GM12891 (cell line): ENCODE results near the gene ACSS1.

Experiments
- DNase-seq: peaks from one replicate; pipeline ENCODE4 v3.0.0; 2011; ENCODE audit warnings: low spot score; ENCODE audit not compliant: insufficient read length
- FAIRE-seq: peaks from 2 replicates; lab custom pipeline; 2011; peaks lifted over from hg19 to GRCh38; lab: Jason Lieb, UNC
- PAX5 ChIP-seq: IDR thresholded peaks from 2 replicates; pipeline ENCODE4 v1.6.1; 2011; ENCODE audit warnings: low read length, moderate library complexity, mild to moderate bottlenecking; ENCODE audit not compliant: insufficient read depth, severe bottlenecking
- POLR2A ChIP-seq: IDR thresholded peaks from 2 replicates; pipeline ENCODE4 v1.6.1; 2011; ENCODE audit warnings: low read depth, low read length, control low read depth
- POLR2AphosphoS5 ChIP-seq: IDR thresholded peaks from 2 replicates; pipeline ENCODE4 v1.6.1; 2011; ENCODE audit warnings: low read depth, low read length, control low read depth
- POU2F2 ChIP-seq: IDR thresholded peaks from 2 replicates; pipeline ENCODE4 v1.6.1; 2011; ENCODE audit warnings: low read depth, mild to moderate bottlenecking, control low read depth, low read length, moderate library complexity
- SPI1 ChIP-seq: IDR thresholded peaks from 2 replicates; pipeline ENCODE4 v1.6.1; 2011; ENCODE audit warnings: low read depth, low read length, control low read depth
- TAF1 ChIP-seq: IDR thresholded peaks from 2 replicates; pipeline ENCODE4 v1.6.1; 2011; ENCODE audit warnings: low read depth, low read length, control low read depth

Gene ACSS1

GRCh38 chr20:25088267-25088666 lies 30.3 kb upstream of the ACSS1 start:
- no peak for DNase-seq
- FAIRE-seq = no peak
- no peak for TF ChIP-seq SPI1
- no peak for TF ChIP-seq PAX5

DNA sequence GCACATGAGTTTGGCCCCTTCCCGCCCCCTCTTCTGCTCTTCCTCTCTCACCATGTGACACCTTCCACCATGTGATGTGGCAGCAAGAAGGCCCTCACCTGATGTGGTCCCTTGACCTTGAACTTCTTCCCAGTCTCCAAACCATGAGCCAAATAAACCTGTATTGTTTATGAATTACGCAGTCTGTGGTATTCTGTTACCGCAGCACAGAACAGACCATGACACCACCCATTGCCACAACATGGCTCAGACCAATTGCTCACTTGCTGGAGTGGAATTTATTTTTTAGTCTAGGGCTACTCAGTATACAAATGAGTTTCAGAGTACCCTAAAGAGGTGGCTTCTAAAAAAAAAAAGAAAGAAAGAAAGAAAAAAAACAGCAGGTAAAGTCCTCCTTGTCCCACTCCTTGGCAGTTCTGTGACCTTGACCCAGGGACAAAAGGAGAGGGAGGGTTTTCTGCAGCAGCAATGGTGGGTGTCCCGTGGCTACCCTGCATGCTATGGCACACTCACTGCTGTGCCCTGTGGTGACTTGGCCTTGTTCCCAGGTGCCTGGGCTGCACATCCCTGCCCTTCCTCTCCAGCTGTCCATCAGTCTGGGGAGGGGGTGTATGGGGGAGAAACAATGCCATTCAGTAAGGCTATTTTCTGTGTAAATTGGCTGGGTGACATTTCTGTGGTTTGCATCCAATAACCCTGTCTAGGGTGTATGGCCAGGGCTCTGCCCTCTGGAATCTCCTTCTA lies 29.4 kb upstream of the ACSS1 start:
- FAIRE-seq = no peak
- TF ChIP-seq SPI1 (no peak), TAF1 (no peak), POLR2A (no peak), POU2F2 (no peak), PAX5 (no peak), POLR2AphosphoS5 (no peak)

DNA sequence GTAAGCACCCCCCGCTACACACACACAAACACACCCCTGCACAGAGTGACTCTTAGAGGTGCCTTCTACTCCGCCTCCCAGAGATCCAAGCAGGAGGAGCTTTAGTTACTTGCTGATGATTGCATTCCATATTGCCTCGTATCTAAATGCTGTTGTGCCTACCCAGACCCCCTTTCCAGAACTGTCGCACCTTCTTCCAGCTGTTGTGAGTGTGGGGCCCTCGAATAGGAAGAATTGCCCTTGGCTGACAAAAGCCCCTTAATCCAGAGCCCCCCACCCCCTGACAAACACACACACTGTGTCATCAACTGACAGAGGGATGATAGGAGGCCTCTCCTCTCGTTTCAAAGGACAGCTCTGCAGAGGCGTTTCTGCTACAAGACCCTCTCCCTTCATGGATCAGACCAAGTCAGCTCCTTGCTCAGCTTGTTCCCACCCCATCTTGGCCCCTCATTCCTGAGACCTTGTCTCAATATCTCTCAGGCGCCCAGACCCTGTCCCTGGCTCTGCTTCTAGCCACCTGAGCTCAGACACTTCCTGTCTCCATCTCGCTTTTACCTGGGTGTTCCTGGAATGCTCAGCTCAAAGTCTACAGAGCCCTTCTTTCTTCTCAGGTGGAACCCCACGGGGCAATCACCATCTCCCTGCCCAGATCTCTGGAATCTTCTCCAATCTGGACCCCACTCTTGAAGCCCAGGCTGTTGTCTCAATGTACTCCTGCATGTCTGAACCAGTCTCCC lies 28.0 kb upstream of the ACSS1 start:
- TF ChIP-seq POLR2AphosphoS5 (no peak), PAX5 (no peak)
- FAIRE-seq (no peak), DNase-seq (no peak)

More for the DNA sequence above, 29.4 kb upstream of the ACSS1 start:
- DNase-seq = no peak

GRCh38 chr20:25084626-25085187 lies 26.8 kb upstream of the ACSS1 start:
- DNase-seq = no peak
- no peak for TF ChIP-seq POLR2AphosphoS5
- TF ChIP-seq POU2F2 = no peak
- TF ChIP-seq PAX5 = no peak
- TF ChIP-seq SPI1 = no peak
- no peak for TF ChIP-seq POLR2A
- TF ChIP-seq TAF1 = no peak
- FAIRE-seq = no peak

- DNase-seq (no peak), FAIRE-seq (no peak)
- TF ChIP-seq POLR2A (no peak), SPI1 (no peak), TAF1 (no peak), POU2F2 (no peak), POLR2AphosphoS5 (no peak), PAX5 (no peak)
Measured at GRCh38 chr20:25083773-25084625, 26.1 kb upstream of the ACSS1 start.

GRCh38 chr20:25083141-25083772 lies 25.3 kb upstream of the ACSS1 start:
- TF ChIP-seq SPI1 (no peak), POU2F2 (no peak), POLR2A (no peak), TAF1 (no peak), PAX5 (no peak), POLR2AphosphoS5 (no peak)
- no peak for FAIRE-seq
- DNase-seq = no peak

DNA sequence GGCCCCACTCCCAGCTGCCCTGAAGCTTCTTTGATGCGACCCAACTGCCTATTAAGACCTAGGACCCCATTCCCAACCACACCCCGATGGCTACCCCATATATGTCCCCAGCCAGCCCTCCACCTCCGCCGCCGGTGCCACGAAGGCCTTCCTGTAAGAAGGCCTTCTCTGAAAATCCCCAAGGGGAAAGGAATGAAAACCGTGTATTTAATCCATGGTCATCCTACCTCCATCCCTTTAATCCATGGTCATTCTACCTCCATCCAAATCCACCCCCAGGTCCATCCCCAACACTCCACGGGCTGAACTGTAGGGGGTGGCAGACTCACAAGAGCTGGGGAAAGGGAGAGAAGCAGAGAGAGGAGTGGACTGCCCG lies 24.5 kb upstream of the ACSS1 start:
- no peak for FAIRE-seq

GRCh38 chr20:25081730-25082497 lies 24.0 kb upstream of the ACSS1 start, which contains the start of gene VSX1:
Gene VSX1, minus strand, starts transcription at chr20:25082141. Its CDS starts 45 bp downstream, at chr20:25082096.
- FAIRE-seq = no peak
- TF ChIP-seq POLR2AphosphoS5 = no peak
- no peak for TF ChIP-seq TAF1
- TF ChIP-seq POU2F2 = no peak
- no peak for TF ChIP-seq SPI1
- no peak for TF ChIP-seq POLR2A
- TF ChIP-seq PAX5 = no peak
- no peak for DNase-seq

More for the DNA sequence above, 24.5 kb upstream of the ACSS1 start:
- TF ChIP-seq POLR2AphosphoS5 (no peak), PAX5 (no peak), TAF1 (no peak), SPI1 (no peak), POU2F2 (no peak), POLR2A (no peak)
- no peak for DNase-seq
